AG10803 (cell line): ENCODE measurements around the gene TPD52L2.

Experiments
- DNase-seq: peaks from one replicate; pipeline ENCODE4 v3.0.0; 2010; ENCODE audit warnings: low read depth
- H3K4me3 ChIP-seq: 2 replicates; pipeline ENCODE4 v1.5.1; 2011; ENCODE audit warnings: mild to moderate bottlenecking, low read length, control low read depth
- TF ChIP-seq, protein P1 (sequence below): conservative IDR thresholded peaks from 2 replicates; pipeline ENCODE4 v1.5.1; 2011; ENCODE audit warnings: mild to moderate bottlenecking, low read length, control low read depth, inconsistent platforms

Gene TPD52L2

DNA sequence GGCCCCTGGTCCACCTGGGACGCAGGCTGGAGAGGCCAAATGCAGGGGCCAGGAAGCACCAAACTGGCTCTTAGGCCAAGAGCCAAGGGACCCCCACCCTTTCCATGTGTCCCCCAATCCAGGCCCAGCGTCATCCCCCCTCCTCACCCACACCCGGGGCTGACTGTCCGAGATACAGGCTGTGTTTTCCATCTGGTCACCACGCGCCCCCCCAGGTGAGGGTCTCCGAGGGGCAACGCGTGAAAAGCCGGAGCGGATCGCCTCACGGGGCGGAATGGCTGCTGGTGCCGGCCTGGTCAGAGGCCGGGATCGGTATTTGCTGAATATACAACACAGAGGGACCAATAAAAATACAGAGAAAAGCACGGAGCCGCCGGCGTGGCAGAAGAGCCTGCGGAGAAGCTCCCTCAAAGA lies 9.0 kb upstream of the TPD52L2 start:
- TF ChIP-seq, protein P1, sequence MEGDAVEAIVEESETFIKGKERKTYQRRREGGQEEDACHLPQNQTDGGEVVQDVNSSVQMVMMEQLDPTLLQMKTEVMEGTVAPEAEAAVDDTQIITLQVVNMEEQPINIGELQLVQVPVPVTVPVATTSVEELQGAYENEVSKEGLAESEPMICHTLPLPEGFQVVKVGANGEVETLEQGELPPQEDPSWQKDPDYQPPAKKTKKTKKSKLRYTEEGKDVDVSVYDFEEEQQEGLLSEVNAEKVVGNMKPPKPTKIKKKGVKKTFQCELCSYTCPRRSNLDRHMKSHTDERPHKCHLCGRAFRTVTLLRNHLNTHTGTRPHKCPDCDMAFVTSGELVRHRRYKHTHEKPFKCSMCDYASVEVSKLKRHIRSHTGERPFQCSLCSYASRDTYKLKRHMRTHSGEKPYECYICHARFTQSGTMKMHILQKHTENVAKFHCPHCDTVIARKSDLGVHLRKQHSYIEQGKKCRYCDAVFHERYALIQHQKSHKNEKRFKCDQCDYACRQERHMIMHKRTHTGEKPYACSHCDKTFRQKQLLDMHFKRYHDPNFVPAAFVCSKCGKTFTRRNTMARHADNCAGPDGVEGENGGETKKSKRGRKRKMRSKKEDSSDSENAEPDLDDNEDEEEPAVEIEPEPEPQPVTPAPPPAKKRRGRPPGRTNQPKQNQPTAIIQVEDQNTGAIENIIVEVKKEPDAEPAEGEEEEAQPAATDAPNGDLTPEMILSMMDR, result no peak
- H3K4me3 ChIP-seq, result no peak overlapping the region
- DNase-seq, result no peak

DNA sequence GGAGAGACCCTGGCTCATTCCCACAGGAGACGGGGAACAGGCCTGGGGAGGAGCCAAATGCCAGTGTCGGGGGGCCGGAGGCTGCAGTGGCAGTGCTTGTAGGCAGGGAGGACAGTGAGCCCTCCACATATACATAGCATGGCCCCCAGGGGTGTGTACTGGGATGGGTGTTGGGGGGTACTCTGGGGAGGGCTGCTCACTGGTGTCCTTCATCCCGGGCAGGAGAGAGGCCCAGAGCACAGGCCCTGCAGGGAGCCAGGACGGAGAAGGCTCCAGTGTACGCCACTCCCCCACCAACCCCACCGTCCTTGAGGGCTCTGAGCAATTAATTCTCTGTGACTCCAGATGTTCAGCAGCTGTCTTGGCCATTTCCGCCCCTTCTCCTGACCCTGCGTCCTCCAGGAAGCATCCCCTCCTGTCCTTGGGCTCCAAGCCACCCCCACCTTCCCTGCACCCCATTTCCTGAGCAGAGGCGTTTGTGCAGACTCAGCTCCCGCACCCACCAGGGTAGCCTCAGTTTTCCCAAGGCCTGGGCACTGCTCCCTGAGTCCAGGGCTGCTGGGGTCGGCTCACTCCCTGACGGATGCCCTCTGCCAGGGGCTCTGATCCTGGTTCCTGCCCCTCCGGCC lies 7.2 kb upstream of the TPD52L2 start:
- DNase-seq, result no peak
- TF ChIP-seq, protein P1, result no peak

GRCh38 chr20:63858393-63859165 lies 6.5 kb upstream of the TPD52L2 start:
- no peak overlapping the region for H3K4me3 ChIP-seq
- DNase-seq, result no peak
- TF ChIP-seq, protein P1, result peak; percentile 12; the same call in 1 of the 2 replicates

More for the DNA sequence above, 7.2 kb upstream of the TPD52L2 start:
- no peak overlapping the region for H3K4me3 ChIP-seq

GRCh38 chr20:63859166-63859699 lies 5.8 kb upstream of the TPD52L2 start:
- DNase-seq, result no peak
- TF ChIP-seq, protein P1, result no peak
- H3K4me3 ChIP-seq, result no peak overlapping the region

- H3K4me3 ChIP-seq, result no peak overlapping the region
- TF ChIP-seq, protein P1, result no peak
- DNase-seq, result no peak
These were observed 4.6 kb upstream of the TPD52L2 start for GRCh38 chr20:63860325-63861051.

DNA sequence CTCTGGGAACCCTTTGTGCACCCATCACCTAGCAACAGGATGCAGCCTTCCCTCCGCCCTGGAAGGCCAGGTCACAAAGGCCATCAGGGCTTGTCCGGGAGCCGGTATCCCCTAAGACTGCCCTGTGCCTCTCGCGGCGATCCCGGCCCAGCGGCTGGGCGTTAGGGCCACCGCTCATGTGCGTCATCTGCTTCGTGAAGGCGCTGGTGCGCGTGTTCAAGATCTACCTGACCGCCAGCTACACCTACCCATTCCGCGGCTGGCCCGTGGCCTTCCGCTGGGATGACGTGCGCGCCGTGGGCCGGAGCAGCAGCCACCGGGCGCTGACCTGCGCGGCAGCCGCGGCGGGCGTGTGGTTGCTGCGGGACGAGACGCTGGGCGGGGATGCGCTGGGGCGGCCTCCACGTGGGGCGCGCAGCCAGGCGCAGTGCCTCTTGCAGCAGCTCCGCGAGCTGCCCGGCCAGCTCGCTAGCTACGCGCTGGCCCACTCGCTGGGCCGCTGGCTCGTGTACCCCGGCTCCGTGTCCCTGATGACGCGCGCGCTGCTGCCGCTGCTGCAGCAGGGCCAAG lies 3.6 kb upstream of the TPD52L2 start, which contains the start of gene ABHD16B:
Gene ABHD16B (plus strand): TSS at position 134 of the 570 bp plus-strand sequence. CDS start 43 bp downstream, at position 177.
- no peak within 1 kb of the TSS for H3K4me3 ChIP-seq
- TF ChIP-seq, protein P1, result no peak
- DNase-seq, result no peak
